Measurements from ENCODE around the gene ATP2C2.

DNA sequence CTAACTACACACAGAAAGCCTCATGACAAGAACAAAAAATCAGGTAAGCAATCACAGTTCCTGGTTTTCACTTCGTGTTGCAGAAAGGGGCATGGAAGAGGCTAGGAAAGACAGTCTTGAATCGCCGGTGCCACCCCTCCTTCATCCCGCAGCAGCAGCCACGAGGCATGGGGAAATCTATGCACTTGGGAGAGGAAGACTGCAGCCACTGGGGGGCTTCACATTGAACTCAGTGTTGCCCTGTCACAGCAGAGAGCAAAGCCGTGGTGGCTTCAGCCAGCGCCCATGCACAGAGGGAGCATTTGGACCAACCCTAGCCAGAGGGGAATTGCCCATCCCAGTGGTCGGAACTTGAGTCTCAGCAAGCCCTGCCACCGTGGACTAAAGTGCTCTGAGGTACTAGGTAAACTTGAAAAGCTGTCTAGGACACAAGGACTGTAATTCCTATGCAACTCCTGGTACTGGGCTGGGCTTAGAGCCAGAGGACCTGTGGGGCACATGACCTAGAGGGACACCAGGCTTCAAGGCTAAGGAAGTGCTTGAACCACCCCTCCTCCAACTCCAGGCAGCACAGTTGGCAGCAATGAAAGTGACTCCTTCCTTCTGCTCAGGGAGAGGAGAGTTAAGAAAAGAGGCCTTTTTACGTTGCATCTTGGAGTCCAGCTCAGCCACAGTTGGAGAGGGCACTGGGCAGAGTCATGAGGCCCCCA lies 35.2 kb upstream of the ATP2C2 start:
- TF ChIP-seq, protein P1, sequence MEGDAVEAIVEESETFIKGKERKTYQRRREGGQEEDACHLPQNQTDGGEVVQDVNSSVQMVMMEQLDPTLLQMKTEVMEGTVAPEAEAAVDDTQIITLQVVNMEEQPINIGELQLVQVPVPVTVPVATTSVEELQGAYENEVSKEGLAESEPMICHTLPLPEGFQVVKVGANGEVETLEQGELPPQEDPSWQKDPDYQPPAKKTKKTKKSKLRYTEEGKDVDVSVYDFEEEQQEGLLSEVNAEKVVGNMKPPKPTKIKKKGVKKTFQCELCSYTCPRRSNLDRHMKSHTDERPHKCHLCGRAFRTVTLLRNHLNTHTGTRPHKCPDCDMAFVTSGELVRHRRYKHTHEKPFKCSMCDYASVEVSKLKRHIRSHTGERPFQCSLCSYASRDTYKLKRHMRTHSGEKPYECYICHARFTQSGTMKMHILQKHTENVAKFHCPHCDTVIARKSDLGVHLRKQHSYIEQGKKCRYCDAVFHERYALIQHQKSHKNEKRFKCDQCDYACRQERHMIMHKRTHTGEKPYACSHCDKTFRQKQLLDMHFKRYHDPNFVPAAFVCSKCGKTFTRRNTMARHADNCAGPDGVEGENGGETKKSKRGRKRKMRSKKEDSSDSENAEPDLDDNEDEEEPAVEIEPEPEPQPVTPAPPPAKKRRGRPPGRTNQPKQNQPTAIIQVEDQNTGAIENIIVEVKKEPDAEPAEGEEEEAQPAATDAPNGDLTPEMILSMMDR (IDR thresholded peaks at IDR 0.05), result no peak
- no peak for TF ChIP-seq POLR2A (IDR thresholded peaks at IDR 0.05)

Measured in right lobe of liver (tissue), 4 donors.